IPS-18c (cell line): ENCODE results near the gene CLEC10A.

Experiments used
- H3K4me3 ChIP-seq: 2 replicates; pipeline ENCODE4 v1.7.0; 2013; ENCODE audit warnings: low read depth, mild to moderate bottlenecking, low read length, moderate library complexity; ENCODE audit not compliant: insufficient read depth
- H3K9me3 ChIP-seq: one replicate; pipeline ENCODE4 v1.6.1; 2013; ENCODE audit warnings: mild to moderate bottlenecking, low read length, moderate library complexity; ENCODE audit not compliant: control insufficient read depth, insufficient read depth

CLEC10A gene

GRCh38 chr17:7029096-7029495, 51.0 kb downstream of the CLEC10A start:
- H3K4me3 ChIP-seq = no peak overlapping the region

GRCh38 chr17:7027335-7027734, 52.7 kb downstream of the CLEC10A start:
- Histone ChIP-seq H3K4me3 (no peak overlapping the region), H3K9me3 (no peaks in the 10 kb centered on the region)

More at GRCh38 chr17:7029096-7029495, 51.0 kb downstream of the CLEC10A start:
- no peaks in the 10 kb centered on the region for H3K9me3 ChIP-seq

GRCh38 chr17:7026471-7027115, 53.5 kb downstream of the CLEC10A start:
- no peaks in the 10 kb centered on the region for H3K9me3 ChIP-seq

GRCh38 chr17:7025245-7025644, 54.8 kb downstream of the CLEC10A start:
- no peak overlapping the region for H3K4me3 ChIP-seq
- no peaks in the 10 kb centered on the region for H3K9me3 ChIP-seq

More at GRCh38 chr17:7026471-7027115, 53.5 kb downstream of the CLEC10A start:
- no peak overlapping the region for H3K4me3 ChIP-seq
